RCC 7860 (cell line): ENCODE results near the gene LBP.
A peak's percentile ranks its signal among the peaks of the same experiment; 100 is the strongest.
"Not testable (repeated sequence)": the region's sequence is repeated elsewhere in the genome, so short reads cannot be mapped to it uniquely, and the experiment has no call there.

Experiments used
- DNase-seq: peaks from one replicate; pipeline ENCODE4 v3.0.0-alpha.2; 2015; ENCODE audit warnings: low spot score
- FAIRE-seq: peaks from 2 replicates; lab custom pipeline; 2012; peaks lifted over from hg19 to GRCh38; lab: Jason Lieb, UNC

LBP gene

DNA sequence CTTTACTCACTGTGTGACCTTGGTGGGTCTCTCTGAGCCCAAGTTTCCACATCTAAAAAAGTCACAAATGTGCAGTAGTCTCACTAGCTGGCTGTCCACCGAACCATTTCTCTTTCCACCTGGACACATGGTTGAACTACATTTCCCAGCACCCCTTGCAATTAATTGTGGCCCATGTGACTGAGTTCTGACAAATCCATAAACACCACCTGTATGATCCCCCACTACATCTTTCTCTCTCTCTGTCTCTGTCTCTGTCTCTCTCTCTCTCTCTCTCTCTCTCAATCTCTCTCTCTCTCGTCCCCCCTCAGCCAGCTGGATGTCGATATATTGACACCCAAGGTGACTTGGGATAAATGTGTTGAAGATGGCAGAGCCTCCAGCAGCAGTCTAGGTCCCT is 46.1 kb downstream of the LBP start:
- DNase-seq (no peak), FAIRE-seq (no peak)

GRCh38 chr20:38393259-38393658 is 47.0 kb downstream of the LBP start:
- no peak for DNase-seq
- no peak for FAIRE-seq

GRCh38 chr20:38395165-38395564 is 48.9 kb downstream of the LBP start:
- FAIRE-seq (no peak), DNase-seq (no peak)

- FAIRE-seq: not testable (repeated sequence)
Observed at GRCh38 chr20:38395751-38396395, 49.6 kb downstream of the LBP start.

DNA sequence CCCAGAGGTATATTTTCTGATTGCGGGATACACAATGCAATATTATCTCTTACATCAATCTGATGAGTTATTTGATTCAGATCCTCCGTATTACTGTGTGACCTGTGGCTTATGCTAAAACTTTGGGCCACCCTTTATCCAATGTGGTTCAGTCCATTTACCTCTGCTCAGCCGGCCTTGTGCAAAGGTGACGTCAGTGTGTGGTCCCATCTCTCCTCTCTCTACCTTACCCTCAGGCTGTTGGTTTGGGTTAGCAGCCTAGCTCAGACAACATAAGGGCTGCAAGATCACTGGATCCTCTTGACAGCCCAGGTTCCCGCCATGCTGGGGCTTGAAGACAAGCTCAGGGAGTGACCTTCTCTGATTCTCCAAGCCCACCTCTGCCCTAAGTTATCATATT is 55.8 kb downstream of the LBP start:
- DNase-seq: no peak
- FAIRE-seq: no peak

More at GRCh38 chr20:38395751-38396395, 49.6 kb downstream of the LBP start:
- not testable (repeated sequence) for DNase-seq

- no peak for DNase-seq
- no peak for FAIRE-seq
Observed at GRCh38 chr20:38402816-38403215, 56.5 kb downstream of the LBP start.

GRCh38 chr20:38404016-38404415 is 57.7 kb downstream of the LBP start:
- no peak for FAIRE-seq
- DNase-seq: no peak

- no peak for FAIRE-seq
- no peak for DNase-seq
Observed at GRCh38 chr20:38405132-38405531, 58.9 kb downstream of the LBP start.

DNA sequence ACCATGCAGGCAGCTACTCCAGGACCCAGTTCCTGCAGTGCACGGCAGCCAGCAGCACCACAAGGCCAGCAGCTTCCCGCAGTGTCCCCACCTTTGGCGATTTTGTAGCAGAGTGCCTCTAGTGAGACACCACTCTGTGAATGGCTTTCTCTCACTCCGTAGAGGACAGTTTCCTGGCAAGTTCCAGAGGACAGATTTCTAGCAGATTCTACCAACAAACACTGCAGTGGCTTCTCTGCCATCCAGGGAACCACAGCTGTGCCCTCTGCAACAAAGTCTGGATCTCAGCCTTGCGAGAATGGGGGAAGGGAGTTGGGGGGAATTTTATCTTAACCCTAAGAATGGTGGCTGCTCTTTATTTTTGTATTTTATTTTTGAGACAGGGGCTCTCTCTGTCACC is 60.2 kb downstream of the LBP start:
- no peak for FAIRE-seq

DNA sequence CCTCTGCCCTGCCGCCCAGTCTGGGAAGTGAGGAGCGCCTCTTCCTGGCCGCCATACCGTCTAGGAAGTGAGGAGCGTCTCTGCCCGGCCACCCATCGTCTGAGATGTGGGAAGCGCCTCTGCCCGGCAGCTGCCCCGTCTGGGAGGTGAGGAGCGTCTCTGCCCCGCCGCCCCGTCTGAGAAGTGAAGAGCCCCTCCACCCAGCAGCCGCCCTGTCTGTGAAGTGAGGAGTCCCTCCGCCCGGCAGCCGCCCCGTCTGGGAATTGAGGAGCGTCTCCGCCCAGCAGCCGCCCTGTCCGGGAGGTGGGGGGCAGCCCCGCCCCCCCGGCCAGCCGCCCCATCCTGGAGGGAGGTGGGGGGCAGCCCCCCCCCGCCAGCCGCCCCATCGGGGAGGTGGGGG is 61.0 kb downstream of the LBP start:
- DNase-seq: no peak
- no peak for FAIRE-seq

More for the DNA sequence above, 60.2 kb downstream of the LBP start:
- DNase-seq: no peak

DNA sequence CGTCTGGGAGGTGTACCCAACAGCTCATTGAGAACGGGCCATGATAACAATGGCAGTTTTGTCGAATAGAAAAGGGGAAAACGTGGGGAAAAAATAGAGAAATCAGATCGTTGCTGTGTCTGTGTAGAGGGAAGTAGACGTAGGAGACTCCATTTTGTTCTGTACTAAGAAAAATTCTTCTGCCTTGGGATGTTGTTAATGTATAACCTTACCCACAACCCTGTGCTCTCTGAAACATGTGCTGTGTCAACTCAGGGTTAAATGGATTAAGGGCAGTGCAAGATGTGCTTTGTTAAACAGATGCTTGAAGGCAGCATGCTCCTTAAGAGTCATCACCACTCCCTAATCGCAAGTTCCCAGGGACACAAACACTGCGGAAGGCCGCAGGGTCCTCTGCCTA is 61.5 kb downstream of the LBP start:
- not testable (repeated sequence) for FAIRE-seq, DNase-seq

DNA sequence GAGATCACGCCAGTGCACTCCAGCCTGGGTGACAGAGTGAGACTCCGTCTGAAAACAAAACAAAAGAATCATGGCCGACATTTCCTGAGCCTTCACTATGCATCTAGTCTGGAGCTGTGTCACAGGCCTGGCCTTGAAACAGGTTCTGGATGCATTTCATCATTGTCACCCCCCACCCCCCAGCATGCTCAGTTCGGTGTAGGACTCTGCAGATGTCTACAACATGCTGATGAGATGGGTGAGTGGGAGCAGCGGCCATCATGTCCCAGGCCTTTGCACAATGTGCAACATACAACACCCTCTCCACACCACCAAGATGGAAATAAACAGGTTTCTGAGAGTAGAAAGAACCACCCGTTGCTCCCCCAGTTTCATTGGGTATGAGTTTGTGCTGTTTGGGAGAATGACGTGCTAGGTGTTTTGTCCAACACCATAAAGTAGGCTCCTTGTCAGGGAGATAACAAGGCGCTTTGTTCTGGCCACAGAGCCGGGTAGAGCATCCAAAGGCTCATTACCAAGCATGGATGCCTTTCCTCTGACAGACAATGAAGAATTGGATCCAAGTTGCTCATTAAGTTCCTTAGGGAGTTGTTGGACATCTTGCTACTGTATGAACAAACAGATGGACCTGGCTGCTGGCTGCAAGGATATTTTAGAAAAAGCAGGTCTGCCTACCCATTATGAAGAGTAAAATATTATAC is 66.7 kb downstream of the LBP start:
- FAIRE-seq (no peak), DNase-seq (no peak)

DNA sequence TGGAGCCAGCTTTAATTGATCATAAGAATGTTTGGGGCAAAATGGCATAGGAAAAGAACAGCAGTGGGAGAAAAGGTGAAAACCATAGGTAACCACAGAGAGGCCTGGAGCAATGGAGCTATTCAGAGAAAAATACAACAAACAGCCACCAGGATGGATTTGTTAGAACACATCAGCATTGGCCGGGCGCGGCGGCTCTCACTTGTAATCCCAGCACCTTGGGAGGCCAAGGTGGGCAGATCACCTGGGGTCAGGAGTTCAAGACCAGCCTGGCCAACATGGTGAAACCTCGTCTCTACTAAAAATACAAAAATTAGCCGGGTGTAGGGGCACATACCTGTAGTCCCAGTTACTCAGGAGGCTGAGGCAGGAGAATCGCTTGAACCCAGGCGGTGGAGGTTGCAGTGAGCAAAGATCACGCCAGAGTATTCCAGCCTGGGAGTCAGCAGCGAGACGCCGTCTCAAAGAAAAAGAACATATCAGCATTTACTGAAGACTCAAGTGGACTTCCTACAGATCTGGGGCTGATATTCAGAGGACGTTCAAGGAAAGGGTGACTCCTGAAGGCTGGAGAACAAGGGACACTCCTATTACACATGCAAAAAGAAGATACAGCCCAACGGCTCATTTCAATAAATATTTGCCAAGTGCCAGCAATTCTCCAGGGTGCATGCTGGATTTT is 68.6 kb downstream of the LBP start:
- DNase-seq: no peak
- FAIRE-seq: no peak

- DNase-seq (no peak), FAIRE-seq (no peak)
Observed at GRCh38 chr20:38418509-38419204, 72.4 kb downstream of the LBP start.

DNA sequence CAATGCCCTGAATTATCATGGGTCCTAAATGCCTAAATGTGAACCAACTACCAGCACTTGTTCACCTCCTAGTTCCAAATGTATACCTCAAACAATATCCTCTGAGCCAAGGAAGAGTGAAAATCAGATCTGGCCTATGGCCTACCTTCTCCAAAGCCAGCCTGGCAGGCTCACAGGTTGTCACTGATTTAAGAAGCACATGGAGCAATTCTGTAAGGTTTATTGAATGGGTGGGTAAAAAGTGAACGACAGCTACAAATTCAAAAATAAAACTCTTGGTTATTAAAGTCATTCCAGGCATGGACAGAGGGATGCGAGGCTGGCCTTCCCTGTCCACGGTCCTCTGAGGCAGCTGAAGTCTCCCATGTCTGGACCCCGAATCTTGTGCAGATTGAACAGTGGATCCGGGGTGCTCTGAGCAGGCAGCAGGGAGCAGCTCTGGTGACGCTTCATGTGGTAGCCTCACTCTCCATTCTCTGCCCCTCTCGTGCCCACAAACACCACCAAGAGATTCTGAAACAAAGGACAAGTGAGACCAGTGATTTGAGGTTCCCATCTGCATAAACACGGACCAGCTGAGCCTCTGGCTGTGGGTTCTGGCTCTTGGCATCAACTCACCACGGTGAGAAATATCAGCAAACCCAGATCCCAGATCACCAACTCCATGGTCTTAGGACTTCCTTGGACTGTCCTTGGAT is 74.3 kb downstream of the LBP start:
- DNase-seq: no peak
- no peak for FAIRE-seq

DNA sequence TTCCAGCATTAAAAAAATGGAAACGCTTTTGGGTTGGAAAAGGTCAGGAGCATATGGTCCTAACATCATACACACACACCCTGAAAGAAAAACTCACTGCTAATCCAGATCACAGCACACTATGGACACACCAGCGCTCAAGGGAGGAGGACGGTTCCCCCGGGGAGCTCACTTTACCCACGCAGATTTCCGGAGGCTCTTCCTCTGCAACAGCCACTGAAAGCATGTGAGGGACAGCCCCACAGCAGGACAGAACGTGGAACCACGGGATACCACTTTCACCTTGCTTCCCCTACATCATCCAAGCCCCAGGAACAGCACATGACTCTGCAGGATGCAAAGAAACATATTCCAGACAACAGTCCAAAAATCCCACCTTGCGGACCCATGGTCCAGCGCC is 75.6 kb downstream of the LBP start:
- DNase-seq (no peak), FAIRE-seq (no peak)

GRCh38 chr20:38423541-38423940 is 77.3 kb downstream of the LBP start:
- FAIRE-seq (no peak), DNase-seq (no peak)

DNA sequence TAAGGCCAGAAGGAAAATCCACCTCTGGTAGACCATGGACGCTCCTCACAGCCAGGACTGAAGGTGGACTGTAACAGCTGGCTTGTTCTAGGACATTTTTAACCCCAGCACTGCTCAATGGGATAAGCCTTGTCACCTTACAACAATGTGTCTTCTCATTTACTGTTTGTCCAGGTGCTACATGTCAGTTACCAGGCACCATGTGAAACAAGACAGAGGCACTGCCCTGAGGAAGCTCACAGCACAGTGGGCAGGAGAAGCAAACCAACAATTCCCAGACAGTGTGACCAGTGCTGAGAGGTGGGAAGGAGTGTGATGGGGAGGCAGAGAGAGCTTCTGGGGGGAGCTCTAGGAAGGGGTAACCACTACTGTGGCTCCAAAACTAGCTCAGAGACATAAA is 78.1 kb downstream of the LBP start:
- FAIRE-seq (no peak), DNase-seq (no peak)

DNA sequence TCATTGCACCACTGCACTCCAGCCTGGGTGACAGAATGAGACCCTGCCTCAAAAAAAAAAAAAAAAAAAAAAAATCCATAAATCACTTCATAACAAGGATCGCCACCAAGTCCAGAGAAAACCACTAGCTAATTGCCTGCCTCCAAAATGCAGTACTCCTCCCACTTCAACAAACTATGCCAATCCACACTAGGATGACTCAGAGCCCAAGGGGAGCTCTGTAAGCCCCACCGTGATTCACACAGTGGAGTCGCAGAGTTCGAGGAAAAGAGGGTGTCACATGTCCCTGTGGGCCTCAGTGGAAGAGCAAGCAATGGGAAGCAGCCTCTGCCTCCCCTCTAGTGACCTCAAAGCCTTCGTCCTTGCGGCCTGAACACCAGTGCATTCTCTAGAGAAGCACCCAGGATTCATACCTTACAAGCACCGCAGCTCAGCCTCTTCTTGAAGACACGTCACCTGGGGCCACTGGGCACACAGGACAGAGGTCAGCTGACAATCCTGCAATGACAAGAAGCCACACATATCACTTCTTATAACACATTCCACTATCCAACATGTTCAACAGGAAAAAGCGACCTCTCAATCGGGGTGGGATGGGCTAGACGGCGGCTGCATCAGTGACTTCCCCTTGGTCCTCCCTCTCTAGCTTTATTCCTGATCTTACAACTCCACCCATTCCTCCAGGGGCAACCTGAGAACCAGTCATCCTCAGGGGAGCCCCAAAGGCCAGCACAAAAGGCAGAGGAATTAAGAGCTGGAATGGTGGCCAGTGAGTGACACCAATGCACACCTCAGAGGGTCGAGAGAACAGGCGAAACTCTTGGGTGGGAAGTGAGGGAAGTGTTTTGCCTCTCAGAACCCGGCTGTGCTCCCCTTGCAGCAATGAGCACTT is 80.0 kb downstream of the LBP start:
- DNase-seq (peak; percentile 95), FAIRE-seq (peak; percentile 97)
